Stromal cell of bone marrow (primary cell): ENCODE data around the gene XNDC1N.

Experiments used
- DNase-seq: peaks from one replicate; pipeline ENCODE4 v3.0.0-alpha.2; 2012; ENCODE audit warnings: low read depth

XNDC1N gene, protein sequence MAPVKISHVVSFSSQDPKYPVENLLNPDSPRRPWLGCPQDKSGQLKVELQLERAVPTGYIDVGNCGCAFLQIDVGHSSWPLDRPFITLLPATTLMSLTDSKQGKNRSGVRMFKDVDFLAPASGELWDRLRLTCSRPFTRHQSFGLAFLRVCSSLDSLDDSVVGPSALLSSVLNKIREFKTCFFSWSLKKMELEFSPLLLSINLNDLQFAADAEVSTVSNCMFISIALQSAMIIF

DNA sequence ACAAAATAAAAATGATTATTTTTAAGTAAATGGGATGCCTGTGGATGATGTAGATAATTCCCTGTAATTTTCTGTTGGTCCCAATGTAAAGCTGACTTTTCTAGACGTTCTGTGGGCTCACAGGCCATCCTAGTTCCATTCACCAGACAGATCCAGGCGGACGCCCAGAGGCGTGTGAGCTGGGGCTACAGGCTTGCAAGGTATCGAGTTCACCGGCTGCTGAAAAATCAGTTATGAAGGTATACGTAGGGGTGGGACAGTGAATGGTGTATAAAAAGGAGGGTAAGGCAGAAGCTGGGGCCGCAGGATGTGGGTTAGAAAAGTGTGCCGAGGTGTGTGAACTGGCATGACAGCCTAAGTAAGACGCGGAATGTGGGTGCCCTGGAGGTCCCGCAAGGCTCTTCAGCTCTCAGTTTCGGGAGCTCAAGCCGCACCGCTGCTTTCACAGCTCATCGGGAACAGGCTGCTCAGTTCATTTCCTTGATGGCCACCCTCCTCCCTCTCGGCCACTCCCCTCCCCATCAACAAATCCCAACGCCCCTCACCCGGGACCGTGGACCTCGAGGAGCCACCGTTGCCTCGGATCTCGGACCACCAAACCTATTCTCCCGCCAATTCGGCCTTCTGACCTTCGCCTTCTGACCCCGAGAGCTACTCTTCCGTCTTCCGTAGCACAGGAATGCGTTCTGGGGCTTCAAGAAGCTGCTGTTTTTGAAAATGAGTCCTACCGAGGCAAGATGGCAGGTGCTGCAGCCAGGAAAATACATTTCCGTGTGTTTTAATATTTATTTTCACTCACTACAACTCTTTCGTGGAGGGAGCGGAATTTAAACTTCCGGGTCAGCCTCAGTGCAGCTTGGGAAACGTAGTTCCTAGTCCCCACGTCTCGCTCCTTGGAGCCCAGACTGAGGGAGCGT is at the start of gene XNDC1N:
TSS of gene XNDC1N (minus strand) at position 775 of the 917 bp plus-strand sequence. CDS start 5,241 bp downstream, outside the sequence.
- peak; percentile 84 for DNase-seq

DNA sequence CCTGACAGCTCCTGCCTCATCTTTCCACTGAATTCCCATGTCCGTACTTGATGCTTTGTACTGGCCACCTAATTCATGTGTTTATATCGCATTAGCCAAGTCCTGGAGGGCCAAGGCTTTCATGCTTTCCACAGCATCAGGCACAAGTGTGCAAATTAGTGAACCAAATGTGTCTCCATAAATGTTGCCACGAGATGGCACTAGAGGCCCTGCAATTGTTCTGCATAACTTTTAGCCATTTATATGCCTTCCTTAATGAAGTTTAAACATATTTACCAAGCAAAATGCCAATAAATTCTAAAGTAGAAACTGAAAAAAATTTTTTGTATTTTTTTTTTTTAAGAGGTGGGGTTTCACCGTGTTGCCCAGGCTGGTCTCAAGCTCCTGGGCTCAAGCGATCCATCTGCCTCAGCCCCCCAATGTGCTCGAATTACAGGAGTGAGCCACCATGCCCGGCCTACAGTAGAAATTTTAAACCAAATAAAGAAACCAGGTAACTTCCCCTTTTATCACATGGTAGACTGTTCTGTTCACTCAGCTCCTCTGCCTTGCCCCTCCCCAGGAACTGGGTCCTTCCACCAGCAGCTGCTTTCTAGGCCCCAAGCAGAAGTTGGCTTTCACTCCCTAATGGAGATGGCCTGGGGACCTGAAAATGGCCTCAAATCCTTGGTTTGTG is 49.5 kb upstream of the XNDC1N start:
- peak; percentile 31 for DNase-seq

DNA sequence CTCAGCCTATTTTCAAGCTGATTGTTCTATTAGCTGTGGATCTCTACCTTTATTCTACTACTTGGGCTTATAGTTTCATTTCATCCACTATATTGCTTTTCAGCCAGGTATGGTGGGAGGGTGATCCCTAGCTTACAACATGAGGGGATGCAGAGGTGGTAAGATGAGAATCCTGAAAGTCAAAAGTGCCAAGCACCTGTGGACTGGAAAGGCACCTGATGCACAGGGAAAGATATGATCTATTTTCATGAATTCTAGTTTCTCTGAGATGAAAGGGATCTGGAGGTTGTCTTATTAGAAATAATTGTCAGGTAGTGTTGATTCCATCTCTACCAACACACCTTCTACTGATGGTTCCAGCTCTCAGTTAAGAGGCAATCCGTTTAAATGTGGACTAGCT is 48.7 kb upstream of the XNDC1N start:
- no peak for DNase-seq

DNA sequence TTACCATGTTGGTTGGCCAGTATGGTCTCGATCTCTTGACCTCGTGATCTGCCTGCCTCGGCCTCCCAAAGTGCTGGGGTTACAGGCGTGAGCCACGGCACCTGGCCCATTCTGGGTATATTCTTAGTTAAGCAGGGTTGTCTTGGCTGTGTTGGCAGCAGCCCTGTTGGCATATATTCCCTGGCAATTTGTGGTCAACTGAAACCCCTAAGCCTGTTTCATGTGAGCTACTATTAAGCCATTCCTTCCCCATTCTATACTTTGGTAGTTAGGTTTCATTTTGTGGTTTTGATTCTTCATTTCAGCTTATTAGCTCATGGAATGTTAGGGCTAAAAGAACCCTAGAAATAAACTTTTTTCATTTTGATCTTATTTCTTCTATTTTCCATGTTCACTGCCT is 48.2 kb upstream of the XNDC1N start:
- DNase-seq, result no peak

DNA sequence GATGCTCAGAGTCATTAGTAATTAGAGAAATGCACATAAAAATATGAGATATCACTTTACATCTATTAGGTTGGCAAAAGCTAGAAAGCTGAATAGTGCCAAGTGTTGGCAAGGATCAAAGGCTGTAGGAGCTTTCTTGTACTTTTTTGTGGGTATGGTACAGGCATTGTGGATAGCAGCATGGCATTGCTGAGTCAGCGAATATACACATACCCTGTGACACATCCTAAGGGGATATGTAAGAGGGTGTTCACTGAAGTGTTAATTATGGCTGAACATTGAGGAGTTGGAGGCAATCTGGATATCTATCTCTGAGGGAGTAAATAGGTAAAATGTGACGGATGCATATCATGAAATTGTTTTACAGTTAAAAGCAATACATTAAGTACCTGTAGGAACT is 43.3 kb upstream of the XNDC1N start:
- DNase-seq, result no peak

DNA sequence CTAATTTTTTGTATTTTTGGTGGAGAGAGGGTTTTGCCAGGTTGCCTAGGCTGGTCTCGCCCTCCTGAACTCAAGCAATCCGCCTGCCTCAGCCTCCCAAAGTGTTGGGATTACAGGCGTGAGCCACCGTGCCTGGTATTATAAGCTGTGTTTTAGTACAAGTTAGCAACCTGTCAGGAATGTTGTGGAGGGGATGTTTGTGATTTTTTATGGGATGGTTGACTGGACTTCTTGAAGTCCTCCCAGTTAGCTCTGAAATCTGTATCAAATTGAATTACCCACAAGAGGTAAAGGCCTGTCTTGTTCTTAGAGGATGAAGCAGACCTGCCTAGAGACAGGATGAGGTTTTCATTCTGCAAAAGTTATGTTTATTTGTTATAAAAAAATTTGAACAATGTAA is 36.2 kb upstream of the XNDC1N start:
- DNase-seq, result no peak

DNA sequence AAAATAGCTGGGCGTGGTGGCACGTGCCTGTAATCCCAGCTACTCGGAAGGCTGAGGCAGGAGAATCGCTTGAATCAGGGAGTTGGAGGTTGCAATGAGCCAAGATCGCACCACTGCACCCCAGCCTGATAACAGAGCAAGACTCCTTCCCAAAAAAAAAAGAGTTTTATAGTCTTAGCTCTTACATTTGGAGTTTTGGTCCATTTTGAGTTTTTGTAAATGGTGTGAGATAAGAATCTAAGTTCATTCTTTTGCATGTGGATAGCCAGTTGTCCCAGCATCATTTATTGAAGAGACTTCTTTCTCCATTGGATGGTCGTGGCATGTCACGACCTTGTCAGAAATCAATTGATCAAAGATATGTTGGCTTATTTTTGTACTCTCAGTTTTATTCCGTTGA is 35.1 kb upstream of the XNDC1N start:
- DNase-seq, result no peak

DNA sequence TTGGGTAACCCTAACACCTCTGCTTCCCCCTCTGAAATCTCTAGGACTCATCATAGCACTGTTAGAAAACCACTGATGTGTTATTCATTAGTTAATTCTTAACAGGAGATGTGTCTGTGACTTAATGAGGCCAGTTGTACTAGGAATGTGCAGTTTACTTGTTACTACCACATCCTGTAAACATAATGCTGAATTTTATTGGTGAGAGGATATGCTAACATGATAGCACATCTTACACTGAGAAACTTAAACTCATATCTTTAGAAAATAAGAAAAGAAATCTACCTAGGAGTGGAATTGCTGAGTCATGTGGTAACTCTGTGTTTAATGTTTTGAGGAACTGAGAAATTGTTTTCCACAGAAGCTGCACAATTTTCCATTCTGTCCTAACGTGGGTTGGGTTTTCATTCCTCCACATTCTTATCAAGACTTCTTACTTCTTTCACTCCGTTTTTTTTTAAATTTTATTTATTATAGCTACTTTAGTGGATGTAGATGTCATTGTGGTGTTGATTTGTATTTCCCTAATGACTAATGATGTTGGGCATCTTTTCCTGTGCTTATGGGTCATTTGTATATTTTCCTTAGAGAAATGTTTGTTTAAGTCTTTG is 34.1 kb upstream of the XNDC1N start:
- peak; percentile 18 for DNase-seq

DNA sequence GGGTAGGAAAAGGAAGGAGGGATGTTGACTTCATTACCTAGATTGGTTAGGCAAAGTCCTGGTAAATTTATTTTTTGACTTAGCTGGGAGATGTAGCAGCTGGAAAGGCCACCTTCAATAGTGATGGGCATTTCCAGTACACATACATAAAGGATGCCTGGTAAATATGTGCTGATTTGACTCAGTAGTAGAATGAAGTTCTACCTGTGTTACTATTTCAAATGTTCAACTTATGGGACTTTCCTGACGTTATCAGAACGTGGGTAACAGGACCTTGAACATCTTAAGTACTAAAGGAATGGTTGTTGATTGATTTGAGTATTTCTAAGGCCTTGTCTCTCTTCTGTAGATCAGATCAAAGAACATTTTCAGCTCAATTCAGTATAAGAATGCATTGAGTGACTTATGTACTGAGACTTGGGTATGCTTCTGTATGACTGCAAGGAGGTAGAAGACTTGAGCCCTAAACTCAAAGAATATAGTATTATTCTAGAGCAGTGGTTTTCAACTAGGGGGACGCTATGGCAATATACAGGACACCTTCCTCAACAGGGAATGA is 27.6 kb upstream of the XNDC1N start:
- DNase-seq, result no peak

DNA sequence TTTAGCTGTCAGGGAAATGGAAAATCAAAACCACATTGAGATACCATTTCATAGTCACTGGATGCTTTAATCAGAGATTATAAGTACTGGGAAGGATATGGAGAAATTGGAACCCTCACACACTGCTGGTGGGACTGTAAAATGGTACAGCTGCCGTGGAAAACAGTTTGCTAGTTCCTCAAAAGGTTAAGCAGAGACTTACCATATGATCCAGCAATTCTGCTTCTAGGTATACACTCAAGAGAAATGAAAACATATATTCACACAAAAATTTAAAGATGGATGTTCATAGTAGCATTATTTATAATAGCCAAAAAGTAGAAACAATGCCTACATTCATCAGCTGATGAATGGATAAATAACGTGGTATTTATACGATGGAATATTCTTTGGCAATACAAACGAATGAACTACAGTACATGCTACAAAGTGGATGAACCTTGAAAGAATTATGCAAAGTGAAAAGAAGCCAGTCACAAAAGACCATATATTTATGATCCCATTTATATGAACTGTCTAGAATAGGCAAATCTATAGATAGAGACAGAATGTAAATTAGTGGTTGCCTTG is 23.4 kb upstream of the XNDC1N start:
- no peak for DNase-seq

DNA sequence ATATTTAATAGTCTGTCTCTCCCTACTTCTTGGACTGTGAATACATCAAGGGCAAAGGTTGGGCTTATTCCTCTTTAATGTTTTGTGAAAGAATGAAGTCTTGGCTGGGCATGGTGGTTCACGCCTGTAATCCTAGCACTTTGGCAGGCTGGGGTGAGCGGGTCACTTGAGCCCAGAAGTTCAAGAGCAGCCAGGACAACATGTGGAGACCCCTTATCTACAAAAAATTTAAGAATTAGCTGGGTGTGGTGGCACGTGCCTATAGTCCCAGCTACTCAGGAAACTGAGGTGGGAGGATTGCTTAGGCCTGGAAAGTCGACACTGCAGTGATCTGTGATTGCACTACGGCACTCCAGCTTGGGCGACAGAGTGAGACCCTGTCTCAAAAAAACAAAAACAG is 20.6 kb upstream of the XNDC1N start:
- no peak for DNase-seq

DNA sequence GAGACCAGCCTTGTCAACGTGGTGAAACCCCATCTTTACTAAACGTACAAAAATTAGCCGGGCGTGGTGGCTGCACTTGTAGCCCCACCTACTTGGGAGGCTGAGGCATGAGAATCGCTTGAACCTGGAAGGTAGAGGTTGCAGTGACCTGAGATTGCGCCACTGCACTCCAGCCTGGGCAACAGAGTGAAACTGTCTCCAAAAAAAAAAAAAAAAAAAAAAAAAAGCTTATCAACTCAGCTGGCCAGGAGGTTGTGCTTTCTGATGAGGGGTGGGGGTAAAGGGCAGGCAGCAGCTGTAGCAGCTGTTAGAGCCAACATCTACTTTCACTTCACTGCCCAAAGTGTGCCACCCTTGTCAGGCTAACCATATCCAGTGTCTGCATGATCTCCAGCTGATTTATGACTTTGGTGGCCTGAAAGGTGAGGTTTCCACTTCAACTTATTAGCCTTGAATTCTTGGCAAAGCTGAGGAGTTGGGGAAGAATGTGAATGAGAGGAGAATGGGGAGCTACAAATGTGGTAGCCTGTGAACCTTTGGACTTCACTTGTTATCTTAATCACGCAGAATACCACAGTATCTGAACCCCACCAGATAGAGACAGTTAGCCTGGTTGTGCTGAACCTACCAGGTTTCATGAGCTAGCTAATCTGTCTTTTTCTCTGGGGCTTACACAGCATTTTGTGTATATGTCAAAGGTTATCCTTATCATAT is 20.1 kb upstream of the XNDC1N start:
- DNase-seq, result no peak

DNA sequence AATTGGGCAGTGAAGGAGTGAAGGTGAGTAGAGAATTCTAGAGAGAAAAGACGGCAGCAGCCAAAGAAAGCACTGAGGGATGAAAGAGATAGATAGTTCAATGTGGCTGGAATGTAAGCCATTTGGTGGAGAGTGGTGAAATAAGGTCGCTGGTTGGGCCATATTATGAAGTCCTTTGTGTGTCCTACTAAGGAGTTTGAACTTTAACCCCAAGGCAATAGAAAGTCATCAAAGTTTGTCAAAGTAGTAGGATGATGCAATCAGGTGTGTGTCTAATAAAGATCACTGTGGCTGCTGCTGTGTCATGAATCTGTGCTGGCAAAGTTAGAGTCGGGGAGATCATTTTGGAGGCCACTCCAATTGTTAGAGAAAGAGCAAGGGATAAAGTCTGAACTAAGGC is 19.1 kb upstream of the XNDC1N start:
- no peak for DNase-seq

DNA sequence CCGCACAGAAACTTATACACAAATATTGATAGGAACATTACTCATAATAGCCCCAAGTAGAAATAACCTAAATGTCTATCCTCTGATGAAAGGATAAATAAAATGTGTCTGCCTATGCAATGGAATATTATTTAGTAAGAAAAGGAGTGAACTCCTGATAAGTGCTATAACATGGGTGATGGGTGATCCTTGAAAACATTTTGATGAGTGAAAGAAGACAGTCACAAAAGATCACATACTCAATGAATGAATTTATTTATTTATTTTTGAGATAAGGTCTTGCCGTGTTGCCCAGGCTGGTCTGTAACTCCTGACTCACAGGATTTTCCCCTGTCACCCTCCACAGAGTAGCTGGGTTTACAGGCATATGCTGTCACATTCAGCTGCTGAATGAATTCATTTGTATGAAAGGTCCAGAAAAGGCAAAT is 17.8 kb upstream of the XNDC1N start:
- DNase-seq, result peak; percentile 12

DNA sequence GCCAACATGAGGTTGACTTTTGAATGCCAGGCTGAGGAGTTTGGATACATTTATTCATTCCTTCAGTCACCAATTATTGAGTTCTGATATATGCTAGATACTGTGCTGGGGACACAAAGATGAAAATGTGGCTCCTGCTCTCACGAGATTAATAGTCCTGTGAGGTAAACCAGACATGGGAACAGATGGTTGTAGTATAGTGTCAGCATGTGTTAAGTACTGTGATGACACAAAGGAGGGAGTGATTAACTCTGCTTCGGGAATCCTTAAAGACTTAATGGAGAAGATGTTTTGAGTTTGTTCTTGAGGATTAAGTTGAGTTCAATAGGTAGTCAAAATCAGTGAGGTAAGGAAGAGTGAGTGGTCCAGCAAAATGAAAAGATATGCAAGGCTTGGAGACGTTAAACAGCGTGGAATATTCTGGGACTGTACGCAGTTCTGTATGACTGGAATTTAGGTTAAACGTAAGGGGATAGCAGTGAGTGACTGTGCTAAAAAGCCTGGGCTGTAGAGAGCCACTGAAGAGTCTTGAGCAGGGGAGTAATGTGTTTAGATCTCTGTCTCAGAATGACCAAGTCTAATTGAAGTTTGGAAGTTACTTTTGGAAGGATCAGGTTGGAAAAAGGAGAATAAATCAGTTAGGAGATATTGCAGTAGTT is 12.3 kb upstream of the XNDC1N start:
- DNase-seq, result no peak

DNA sequence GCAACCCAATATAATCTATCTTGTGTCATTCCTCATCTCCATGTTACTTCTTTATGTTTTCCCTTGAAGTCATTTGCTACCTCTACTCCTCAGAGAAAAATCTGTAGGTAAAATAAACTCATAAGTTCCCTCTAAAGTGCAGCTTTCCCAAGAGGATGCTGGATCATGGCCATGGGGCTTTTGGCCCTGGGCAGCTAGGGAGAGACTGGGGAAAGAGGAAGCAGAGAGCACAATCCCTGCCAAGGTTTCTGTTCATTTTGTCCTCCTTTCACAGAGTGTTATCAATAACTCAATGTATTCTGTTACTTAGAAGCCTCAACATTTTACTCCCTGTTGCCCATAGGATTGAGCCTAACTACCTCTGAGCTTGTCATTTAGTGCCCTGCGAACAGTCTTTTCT is 9.4 kb upstream of the XNDC1N start:
- DNase-seq, result no peak

DNA sequence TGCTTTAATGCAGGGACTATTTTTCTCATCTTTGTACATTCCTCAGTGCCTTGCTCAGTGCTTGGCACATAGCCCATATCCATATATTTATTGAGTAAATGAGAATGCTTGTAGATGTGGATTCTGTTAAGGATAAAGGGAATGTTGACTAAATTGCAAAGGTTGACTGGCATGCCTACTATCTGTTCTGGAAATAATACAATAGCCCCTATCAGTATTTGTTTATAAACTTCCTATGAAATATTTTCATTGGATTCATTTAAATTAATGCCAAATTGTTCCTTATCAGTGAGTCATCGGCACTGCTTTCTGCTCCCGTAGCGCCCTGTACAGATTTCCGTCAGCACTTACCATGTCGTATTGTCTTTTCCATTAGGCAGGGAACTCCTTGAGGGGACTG is 8.4 kb upstream of the XNDC1N start:
- no peak for DNase-seq

DNA sequence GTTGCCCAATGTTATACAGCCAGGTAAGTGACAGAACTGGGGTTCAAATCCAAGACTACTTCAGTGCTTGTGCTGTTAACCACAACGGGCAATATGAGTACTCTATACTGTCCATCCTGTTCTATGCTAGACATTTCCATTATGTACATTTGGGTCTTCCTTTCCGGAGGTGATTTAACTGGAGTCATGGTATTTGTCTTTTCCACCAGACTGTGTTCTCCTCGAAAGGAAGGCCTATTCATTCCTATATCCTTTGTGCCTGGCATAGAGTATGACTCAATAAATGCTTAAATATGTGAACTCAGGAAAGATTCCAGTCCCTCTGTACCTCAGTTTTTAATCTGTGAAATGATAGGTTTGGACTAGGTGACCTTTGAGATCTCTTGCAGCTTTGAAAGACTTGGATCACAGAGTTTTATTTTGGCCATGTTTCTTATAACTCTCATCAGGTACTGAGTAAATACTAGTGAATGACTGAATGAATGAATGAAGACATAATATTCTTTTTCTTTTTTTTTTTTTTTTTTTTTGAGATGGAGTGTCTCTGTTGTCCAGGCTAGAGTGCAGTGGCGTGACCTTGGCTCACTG is 7.0 kb upstream of the XNDC1N start:
- DNase-seq, result no peak

DNA sequence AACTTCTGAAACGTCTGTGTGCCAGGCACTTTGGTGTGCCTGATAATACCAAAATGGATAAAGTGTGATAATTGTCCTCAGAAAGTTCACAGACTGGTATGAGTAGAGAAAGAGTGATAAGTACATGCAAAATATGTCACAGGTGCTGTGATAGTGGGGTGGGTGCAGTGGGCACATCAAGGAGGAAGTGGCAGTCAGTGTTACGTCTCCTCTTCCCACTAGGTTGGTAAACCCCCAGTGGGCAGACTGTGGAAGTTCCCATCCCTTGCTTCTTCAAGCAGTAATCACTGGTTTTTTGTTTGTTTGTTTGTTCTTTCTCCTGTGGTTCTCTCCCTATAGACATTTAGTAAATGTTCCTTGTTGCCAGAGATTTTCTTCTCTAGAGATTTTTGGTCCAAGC is 5.8 kb upstream of the XNDC1N start:
- no peak for DNase-seq
